Esophagus (tissue), 2 donors: ENCODE results near the gene HMBS. TPM values are rescaled to one million over a fixed set of nuclear protein-coding genes. Genes with fewer than 3 reads are reported as not detected.
"Not testable (repeated sequence)": the region's sequence is repeated elsewhere in the genome, so short reads cannot be mapped to it uniquely, and the experiment has no call there.

Experiments used
- H3K27ac ChIP-seq, 2 donors: one replicate each; pipeline ENCODE4 v1.5.1; 2013; ENCODE audit warnings: low read depth in 2 of 2, mild to moderate bottlenecking in 2 of 2, inconsistent platforms in 1 of 2, low read length in 1 of 2, moderate library complexity in 1 of 2
- H3K27me3 ChIP-seq, 2 donors: one replicate each; pipeline ENCODE4 v1.6.1; 2013; ENCODE audit warnings: low read length in 2 of 2, control low read depth in 1 of 2, mild to moderate bottlenecking in 1 of 2; ENCODE audit not compliant: insufficient read depth in 2 of 2, control insufficient read depth in 1 of 2
- H3K36me3 ChIP-seq, 2 donors: one replicate each; pipeline ENCODE4 v1.6.1; 2013; ENCODE audit warnings: low read length in 1 of 2; ENCODE audit not compliant: control insufficient read depth in 2 of 2, insufficient read depth in 2 of 2
- H3K4me1 ChIP-seq, 2 donors: one replicate each; pipeline ENCODE4 v1.6.1; 2013; ENCODE audit warnings: low read length in 1 of 2; ENCODE audit not compliant: control insufficient read depth in 2 of 2, insufficient read depth in 2 of 2
- H3K4me3 ChIP-seq, 2 donors: one replicate each; pipeline ENCODE4 v1.5.1; 2013; ENCODE audit warnings: low read length in 2 of 2, mild to moderate bottlenecking in 2 of 2, low read depth in 1 of 2, moderate library complexity in 1 of 2
- H3K9me3 ChIP-seq, 2 donors: one replicate each; pipeline ENCODE4 v1.6.1; 2013; ENCODE audit warnings: mild to moderate bottlenecking in 2 of 2, low read depth in 1 of 2, low read length in 1 of 2, moderate library complexity in 1 of 2; ENCODE audit not compliant: control insufficient read depth in 2 of 2, insufficient read depth in 1 of 2
- WGBS, 2 donors: extraction: QIAGEN DNeasy Blood & Tissue Kit; methylation state at CpG; one replicate each; pipeline ENCODE4 v1.1.7; 2013; 5-methylcytosine and 5-hydroxymethylcytosine counted together
- polyA plus RNA-seq, 2 donors: library from polyadenylated mRNA; stranded (reverse); fragments of 200-250 nt; gene quantifications; one replicate each; pipeline ENCODE4 v1.2.3, GENCODE V29; 2013
- donor health status: healthy with polysubstance abuse.
- donor health status: Bipolar disorder and iron deficiency.

The HMBS gene
- polyA plus RNA-seq, 2 donors: 18.0 to 24.2 TPM

DNA sequence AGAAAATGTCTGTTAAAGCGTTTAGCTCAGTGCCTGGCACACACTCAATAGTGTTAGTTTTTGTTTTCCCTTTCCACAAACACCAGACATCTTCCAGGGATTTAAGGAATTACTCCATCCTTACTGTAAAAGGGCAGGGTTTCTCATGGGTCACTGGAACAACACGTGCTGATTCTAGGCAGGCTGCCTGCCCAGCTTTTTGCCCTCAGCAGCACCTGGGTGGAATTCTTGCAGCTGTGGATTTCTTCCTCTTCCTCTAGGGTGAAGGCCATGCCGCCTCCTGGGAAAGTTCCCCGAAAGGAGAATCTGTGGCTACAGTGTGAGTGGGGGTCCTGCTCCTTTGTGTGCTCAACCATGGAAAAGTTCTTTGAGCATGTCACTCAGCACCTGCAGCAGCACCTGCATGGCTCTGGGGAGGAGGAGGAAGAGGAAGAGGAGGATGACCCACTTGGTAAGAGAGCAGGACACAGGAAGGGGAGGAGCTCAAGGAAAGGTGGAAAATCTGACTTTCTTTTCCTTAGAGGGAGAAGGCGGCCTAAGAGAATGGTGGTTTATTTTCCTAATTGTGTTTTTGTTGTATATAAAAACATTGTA is 42.1 kb downstream of the HMBS start:
- H3K4me3 ChIP-seq: no peak overlapping the region
- WGBS, 2 donors: 54 to 55% methylated on average over 5 of the region's 5 CpGs
- H3K27me3 ChIP-seq: no peaks in the 10 kb centered on the region
- no peak overlapping the region for H3K27ac ChIP-seq
- H3K4me1 ChIP-seq: peaks cover 0 to 2% of the 10 kb centered on the region in 2 donors
- no peaks in the 10 kb centered on the region for H3K9me3 ChIP-seq
- peaks cover 1 to 16% of the 10 kb centered on the region in 2 donors for H3K36me3 ChIP-seq

DNA sequence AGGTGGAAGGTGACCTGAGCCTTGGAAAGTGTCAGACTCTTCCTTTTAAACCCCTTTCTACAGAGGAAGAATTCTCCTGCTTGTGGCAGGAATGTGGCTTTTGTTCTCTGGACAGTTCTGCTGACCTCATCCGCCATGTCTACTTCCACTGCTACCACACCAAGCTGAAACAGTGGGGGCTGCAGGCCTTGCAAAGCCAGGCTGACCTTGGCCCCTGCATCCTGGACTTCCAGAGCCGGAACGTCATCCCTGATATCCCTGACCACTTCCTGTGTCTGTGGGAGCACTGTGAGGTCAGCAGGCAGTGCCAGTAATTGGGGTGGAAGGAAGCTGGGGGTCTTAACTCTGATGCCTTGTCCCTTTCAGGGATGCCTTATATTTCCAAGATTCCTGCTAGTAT is 46.0 kb downstream of the HMBS start:
- Histone ChIP-seq H3K27me3 (no peaks in the 10 kb centered on the region), H3K4me3 (no peak overlapping the region), H3K27ac (no peak overlapping the region), H3K9me3 (no peaks in the 10 kb centered on the region), H3K36me3 (peaks cover 18 to 34% of the 10 kb centered on the region in 2 donors), H3K4me1 (no peaks in the 10 kb centered on the region)
- WGBS, 2 donors: 74 to 78% methylated on average over 3 of the region's 3 CpGs

DNA sequence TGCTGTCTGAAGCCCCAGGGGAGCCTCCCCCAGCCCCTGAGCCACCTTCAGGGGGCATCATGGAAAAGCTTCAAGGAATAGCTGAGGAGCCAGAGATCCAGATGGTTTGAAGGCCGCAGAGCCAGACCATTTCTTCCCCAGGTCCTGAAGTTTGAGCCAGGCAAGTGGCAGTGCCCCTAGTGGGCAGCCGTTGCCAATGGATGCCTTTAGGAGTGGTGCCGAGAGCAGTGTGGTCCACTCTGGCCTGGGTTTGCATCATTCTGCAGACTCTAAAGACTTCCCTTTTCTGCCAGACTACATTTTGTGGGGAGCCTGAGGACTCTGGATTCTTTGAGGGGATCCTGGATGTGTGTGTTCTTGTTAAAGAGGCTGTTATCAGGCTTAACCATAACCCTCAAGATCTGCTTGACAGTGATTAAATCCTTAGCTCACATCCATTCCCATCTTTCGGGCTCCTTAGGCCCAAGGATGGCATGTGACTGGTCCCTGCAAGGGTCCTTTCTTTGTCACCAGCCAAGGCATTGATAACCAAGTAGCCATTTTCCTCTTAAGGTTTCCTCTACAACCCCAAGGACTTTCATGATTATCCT is 49.8 kb downstream of the HMBS start:
- no peaks in the 10 kb centered on the region for H3K9me3 ChIP-seq
- H3K36me3 ChIP-seq: peaks cover 18 to 34% of the 10 kb centered on the region in 2 donors
- H3K4me1 ChIP-seq: no peaks in the 10 kb centered on the region
- 57 to 63% methylated on average over 4 of the region's 4 CpGs for WGBS, 2 donors
- no peaks in the 10 kb centered on the region for H3K27me3 ChIP-seq
- no peak overlapping the region for H3K27ac ChIP-seq
- H3K4me3 ChIP-seq: no peak overlapping the region

DNA sequence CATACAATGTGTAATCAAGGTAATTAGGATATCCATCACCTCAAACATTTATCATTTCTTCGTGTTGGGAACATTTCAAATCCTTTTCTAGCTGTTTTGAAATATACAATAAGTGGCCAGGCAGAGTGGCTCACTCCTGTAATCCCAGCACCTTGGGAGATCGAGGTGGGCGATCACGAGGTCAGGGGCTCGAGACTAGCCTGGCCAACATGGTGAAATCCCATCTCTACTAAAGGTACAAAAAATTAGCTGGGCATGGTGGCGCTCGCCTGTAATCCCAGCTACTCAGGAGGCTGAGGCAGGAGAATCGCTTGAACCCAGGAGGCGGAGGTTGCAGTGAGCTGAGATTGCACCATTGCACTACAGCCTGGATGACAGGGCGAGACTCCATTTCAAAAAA is 54.6 kb downstream of the HMBS start:
- H3K36me3 ChIP-seq, H3K9me3 ChIP-seq, H3K27ac ChIP-seq, H3K4me1 ChIP-seq, H3K4me3 ChIP-seq, H3K27me3 ChIP-seq: not testable (repeated sequence)
- 88 to 89% methylated on average over 10 of the region's 10 CpGs for WGBS, 2 donors

Other genes starting within 250 kb of the HMBS start
- gene CXCR5, start 201.0 kb upstream of the HMBS start, polyA plus RNA-seq: under 1 TPM; 0.11 to 0.18 TPM
- 10 to 100 TPM in 1 of 2 donors, 1 to 10 TPM in 1; 8.5 to 30.4 TPM for gene BCL9L, start 159.0 kb upstream of the HMBS start, polyA plus RNA-seq
- 10 to 100 TPM in 1 of 2 donors, 1 to 10 TPM in 1; 1.1 to 11.2 TPM for gene UPK2, start 128.6 kb upstream of the HMBS start, polyA plus RNA-seq
- not detected for gene FOXR1, start 113.1 kb upstream of the HMBS start, polyA plus RNA-seq
- 10 to 100 TPM; 18.2 to 52.1 TPM for gene CENATAC, start 86.7 kb upstream of the HMBS start, polyA plus RNA-seq
- 1,000 to 10,000 TPM; 1,420 to 2,000 TPM for gene RPS25, start 66.5 kb upstream of the HMBS start, polyA plus RNA-seq
- gene TRAPPC4, start 66.1 kb upstream of the HMBS start, polyA plus RNA-seq: 10 to 100 TPM; 11.7 to 32.5 TPM
- 1 to 10 TPM; 7.3 to 9.3 TPM for gene SLC37A4, start 54.0 kb upstream of the HMBS start, polyA plus RNA-seq
- gene HYOU1, start 27.7 kb upstream of the HMBS start, polyA plus RNA-seq: 10 to 100 TPM; 32.9 to 39.1 TPM
- gene VPS11, start 17.1 kb upstream of the HMBS start, polyA plus RNA-seq: 10 to 100 TPM; 22.4 to 29.0 TPM
- 10 to 100 TPM; 16.5 to 21.5 TPM for gene DPAGT1, start 17.0 kb downstream of the HMBS start, polyA plus RNA-seq
- 10 to 100 TPM in 1 of 2 donors, 1 to 10 TPM in 1; 8.4 to 13.1 TPM for gene C2CD2L, start 22.5 kb downstream of the HMBS start, polyA plus RNA-seq
- 10 to 100 TPM in 1 of 2 donors, 1 to 10 TPM in 1; 9.1 to 16.0 TPM for gene HINFP, start 36.7 kb downstream of the HMBS start, polyA plus RNA-seq
- gene ABCG4, start 64.2 kb downstream of the HMBS start, polyA plus RNA-seq: under 1 TPM; 0.21 to 0.81 TPM
- 10 to 100 TPM; 24.9 to 38.8 TPM for gene NLRX1, start 83.8 kb downstream of the HMBS start, polyA plus RNA-seq
- gene NHERF4, start 100.6 kb downstream of the HMBS start, polyA plus RNA-seq: under 1 TPM; 0.05 to 0.41 TPM
- gene CBL, start 121.5 kb downstream of the HMBS start, polyA plus RNA-seq: 1 to 10 TPM; 3.0 to 6.2 TPM
- gene MCAM, start 232.2 kb downstream of the HMBS start, polyA plus RNA-seq: 10 to 100 TPM; 10.3 to 34.4 TPM
- 10 to 100 TPM in 1 of 2 donors, 1 to 10 TPM in 1; 7.4 to 16.2 TPM for gene RNF26, start 249.6 kb downstream of the HMBS start, polyA plus RNA-seq